IMR-90 (cell line): ENCODE data around the gene EPN1. TPM values are rescaled to one million over a fixed set of nuclear protein-coding genes. Genes with fewer than 3 reads are reported as not detected.

Experiments
- ATAC-seq: fragments of 200-7000 bp; cut with Tn5 transposase; 2 replicates; pipeline ENCODE4 v1.9.1; 2020; ENCODE audit warnings: low read depth, mild to moderate bottlenecking, moderate library complexity
- BruUV-seq: library from RNA; stranded (reverse); fragments of 400-500 nt; replicated peaks from 2 replicates; lab custom pipeline; 2021; lab: Mats Ljungman, UMichigan
- CTCF ChIA-PET: fragments of 300-600 bp; formaldehyde crosslinking; extraction: SDS; loops from one replicate; lab custom pipeline; 2021; ENCODE audit warnings: antibody characterized with exemption; lab: Yijun Ruan, JAX
- POLR2A ChIA-PET: fragments of 300-600 bp; sonication (Branson Sonifier 250); formaldehyde crosslinking; loops from one replicate; lab custom pipeline; 2022; ENCODE audit warnings: antibody characterized with exemption; ENCODE audit not compliant: unreplicated experiment; lab: Charles Lee
- DNase-seq: peaks from one replicate; pipeline ENCODE4 v3.0.0; 2013
- H2AFZ ChIP-seq: replicated peaks from 2 replicates; pipeline ENCODE3; 2013; ENCODE audit warnings: low read length, mild to moderate bottlenecking; ENCODE audit not compliant: poor library complexity
- H2AK5ac ChIP-seq: 2 replicates; pipeline ENCODE4 v1.6.1; 2013; ENCODE audit warnings: low read depth, low read length, inconsistent platforms
- H2AK9ac ChIP-seq: replicated peaks from 2 replicates; pipeline ENCODE3; 2013; ENCODE audit warnings: mild to moderate bottlenecking, low read depth, low read length, moderate library complexity; ENCODE audit not compliant: poor library complexity
- H2BK120ac ChIP-seq: 2 replicates; pipeline ENCODE4 v1.6.1; 2013; ENCODE audit warnings: low read depth, low read length, inconsistent platforms
- H2BK15ac ChIP-seq: 3 replicates; pipeline ENCODE4 v1.6.1; 2013; ENCODE audit warnings: low read depth, low read length, inconsistent platforms
- H2BK20ac ChIP-seq: 2 replicates; pipeline ENCODE4 v1.6.1; 2013; ENCODE audit warnings: low read depth, mild to moderate bottlenecking, inconsistent platforms, low read length, moderate library complexity
- H2BK5ac ChIP-seq: 2 replicates; pipeline ENCODE4 v1.6.1; 2013; ENCODE audit warnings: mild to moderate bottlenecking, low read depth, low read length, inconsistent platforms; ENCODE audit not compliant: poor library complexity, severe bottlenecking
- H3K14ac ChIP-seq: replicated peaks from 2 replicates; pipeline ENCODE4 v1.6.1; 2013; ENCODE audit warnings: low read depth, low read length, inconsistent platforms
- H3K18ac ChIP-seq: 2 replicates; pipeline ENCODE4 v1.6.1; 2013; ENCODE audit warnings: low read depth, low read length, control low read depth
- H3K23ac ChIP-seq: 2 replicates; pipeline ENCODE4 v1.6.1; 2013; ENCODE audit warnings: low read depth, low read length, inconsistent platforms
- H3K27ac ChIP-seq: 2 replicates; pipeline ENCODE4 v1.5.1; 2013; ENCODE audit warnings: mild to moderate bottlenecking, control low read depth, low read length; ENCODE audit not compliant: insufficient read depth
- H3K27me3 ChIP-seq: 2 replicates; pipeline ENCODE4 v1.6.1; 2013; ENCODE audit warnings: low read length; ENCODE audit not compliant: control insufficient read depth, insufficient read depth
- H3K36me3 ChIP-seq: 2 replicates; pipeline ENCODE4 v1.6.1; 2013; ENCODE audit warnings: low read length, mixed read lengths; ENCODE audit not compliant: control insufficient read depth, insufficient read depth
- H3K4ac ChIP-seq: 2 replicates; pipeline ENCODE4 v1.6.1; 2013; ENCODE audit warnings: low read depth, low read length, inconsistent platforms
- H3K4me1 ChIP-seq: 2 replicates; pipeline ENCODE4 v1.6.1; 2013; ENCODE audit warnings: low read length, mixed read lengths; ENCODE audit not compliant: control insufficient read depth, insufficient read depth
- H3K4me2 ChIP-seq: 2 replicates; pipeline ENCODE4 v1.6.1; 2013; ENCODE audit warnings: low read depth, mild to moderate bottlenecking, control low read depth, low read length, moderate library complexity
- H3K4me3 ChIP-seq: 2 replicates; pipeline ENCODE4 v1.5.1; 2013; ENCODE audit warnings: low read depth, mild to moderate bottlenecking, control low read depth, low read length, moderate library complexity; ENCODE audit not compliant: insufficient read depth
- H3K56ac ChIP-seq: 2 replicates; pipeline ENCODE4 v1.6.1; 2013; ENCODE audit warnings: low read length, inconsistent platforms; ENCODE audit not compliant: insufficient read depth; ENCODE audit errors: extremely low read depth
- H3K79me1 ChIP-seq, 2 experiments: 2 replicates each; pipeline ENCODE4 v1.6.1; 2013; ENCODE audit warnings: low read length in 2 of 2, inconsistent platforms in 1 of 2, low read depth in 1 of 2
- H3K9ac ChIP-seq: 2 replicates; pipeline ENCODE4 v1.6.1; 2013; ENCODE audit warnings: low read depth, low read length, control low read depth
- H3K9me1 ChIP-seq: 2 replicates; pipeline ENCODE4 v1.6.1; 2013; ENCODE audit warnings: low read length, inconsistent platforms; ENCODE audit not compliant: insufficient read depth
- H3K9me3 ChIP-seq: 2 replicates; pipeline ENCODE4 v1.6.1; 2013; ENCODE audit warnings: low read length; ENCODE audit not compliant: control insufficient read depth, insufficient read depth
- H4K20me1 ChIP-seq: 2 replicates; pipeline ENCODE4 v1.6.1; 2013; ENCODE audit warnings: low read length, inconsistent platforms; ENCODE audit not compliant: insufficient read depth
- H4K5ac ChIP-seq: 2 replicates; pipeline ENCODE4 v1.6.1; 2013; ENCODE audit warnings: mild to moderate bottlenecking, low read depth, low read length, control low read depth
- H4K8ac ChIP-seq, 2 experiments: 2 replicates each; pipeline ENCODE4 v1.6.1; 2013; ENCODE audit warnings: low read depth in 2 of 2, low read length in 2 of 2, control low read depth in 1 of 2, inconsistent platforms in 1 of 2
- H4K91ac ChIP-seq: 2 replicates; pipeline ENCODE4 v1.6.1; 2013; ENCODE audit warnings: low read depth, low read length, inconsistent platforms; ENCODE audit not compliant: insufficient read depth
- BHLHE40 ChIP-seq: fragments of 150-350 bp; IDR thresholded peaks from 2 replicates; pipeline ENCODE4 v1.6.1; 2016; ENCODE audit warnings: mild to moderate bottlenecking, low read depth, low read length
- CEBPB ChIP-seq: IDR thresholded peaks from 2 replicates; pipeline ENCODE4 v1.6.1; 2012; ENCODE audit warnings: low read depth, low read length, improper control_type of control experiment
- CHD1 ChIP-seq: IDR thresholded peaks from 2 replicates; pipeline ENCODE4 v1.6.1; 2012; ENCODE audit warnings: low read depth, low read length, improper control_type of control experiment
- CTCF ChIP-seq: conservative IDR thresholded peaks from 2 replicates; pipeline ENCODE4 v1.5.1; 2012; ENCODE audit warnings: mild to moderate bottlenecking, low read depth, low read length, improper control_type of control experiment
- FOS ChIP-seq: fragments of 150-350 bp; IDR thresholded peaks from 2 replicates; pipeline ENCODE4 v1.6.1; 2016; ENCODE audit warnings: low read depth, low read length
- MAFK ChIP-seq: IDR thresholded peaks from 2 replicates; pipeline ENCODE4 v1.6.1; 2012; ENCODE audit warnings: low read depth, low read length, improper control_type of control experiment
- MAZ ChIP-seq: IDR thresholded peaks from 2 replicates; pipeline ENCODE4 v1.6.1; 2012; ENCODE audit warnings: low read depth, mild to moderate bottlenecking, low read length, improper control_type of control experiment, moderate library complexity, borderline replicate concordance
- MXI1 ChIP-seq: IDR thresholded peaks from 2 replicates; pipeline ENCODE4 v1.6.1; 2012; ENCODE audit warnings: low read depth, mild to moderate bottlenecking, low read length, moderate library complexity, borderline replicate concordance
- NFE2L2 ChIP-seq: fragments of 150-350 bp; IDR thresholded peaks from 2 replicates; pipeline ENCODE4 v1.6.1; 2016; ENCODE audit warnings: low read depth, mild to moderate bottlenecking, low read length
- POLR2A ChIP-seq: IDR thresholded peaks from 2 replicates; pipeline ENCODE4 v1.6.1; 2012; ENCODE audit warnings: mild to moderate bottlenecking, low read depth, low read length
- RAD21 ChIP-seq: IDR thresholded peaks from 2 replicates; pipeline ENCODE4 v1.6.1; 2012; ENCODE audit warnings: low read length, improper control_type of control experiment
- RCOR1 ChIP-seq: IDR thresholded peaks from 2 replicates; pipeline ENCODE4 v1.6.1; 2012; ENCODE audit warnings: mild to moderate bottlenecking, low read length, improper control_type of control experiment; ENCODE audit not compliant: insufficient replicate concordance
- RFX5 ChIP-seq: IDR thresholded peaks from 2 replicates; pipeline ENCODE4 v1.8.0; 2012; ENCODE audit warnings: low read depth, mild to moderate bottlenecking, low read length, moderate library complexity
- WGBS, 2 experiments: methylation state at CpG; one replicate each; pipeline versions ENCODE4 v1.1.5 to v1.1.7; 2013; ENCODE audit warnings: missing lambda C conversion rate in 2 of 2; ENCODE audit not compliant: insufficient read length in 1 of 2; ENCODE audit errors: extremely low coverage in 2 of 2; 5-methylcytosine and 5-hydroxymethylcytosine counted together
- dilution Hi-C: fragments of 300-500 bp; cut with HindIII; formaldehyde crosslinking; loops from one replicate; pipeline ENCODE4 v1.14.3; 2018; ENCODE audit warnings: low sequenced_read_pairs; ENCODE audit not compliant: unreplicated experiment
- in situ Hi-C: fragments of 300-500 bp; cut with MboI; formaldehyde crosslinking; loops from 3 replicates; pipeline ENCODE4 v1.14.3; 2019; ENCODE audit warnings: low sequenced_read_pairs, inconsistent platforms, mixed read lengths
- intact Hi-C: fragments of 100-400 bp; cut with micrococcal nuclease; formaldehyde crosslinking; loops from 2 replicates; pipeline ENCODE4 v1.10.0; 2022
- polyA plus RNA-seq, 3 experiments: library from polyadenylated mRNA; depleted of rRNA; stranded (reverse); fragments of >200 nt; gene quantifications; 2 replicates each; pipeline ENCODE4 v1.2.3, GENCODE V29; 2012; ENCODE audit warnings: low replicate concordance in 1 of 3
- total RNA-seq: library from RNA; depleted of rRNA; stranded (reverse); fragments of >200 nt; gene quantifications from 2 replicates; pipeline ENCODE4 v1.2.3, GENCODE V29; 2012
- TF ChIP-seq, protein P1 (sequence below): fragments of 150-350 bp; IDR thresholded peaks from 2 replicates; pipeline ENCODE4 v1.6.1; 2017; ENCODE audit warnings: mild to moderate bottlenecking, antibody characterized with exemption, low read length, low read depth

The EPN1 gene
- total and polyA plus RNA-seq, 2 of the 4 experiments (the other 2 are of a cell fraction): 19.0 to 122 TPM

GRCh38 chr19:55648585-55649267 lies 26.3 kb upstream of the EPN1 start:
- Histone ChIP-seq H3K18ac (peak overlapping the region; percentile 55; the same call in 1 of the 2 replicates), H3K9me3 (no peaks in the 10 kb centered on the region), H4K5ac (peak overlapping the region; percentile 88), H3K27me3 (no peaks in the 10 kb centered on the region), H3K4ac (peak overlapping the region; percentile 92), H2BK120ac (no peak overlapping the region), H2AK9ac (peak overlapping the region; percentile 100), H3K27ac (peak overlapping the region; percentile 97), H4K20me1 (no peaks in the 10 kb centered on the region), H3K4me3 (peak overlapping the region; percentile 86), H3K23ac (peak overlapping the region; percentile 94; the same call in 1 of the 2 replicates), H3K79me1 (peaks cover 18 to 45% of the 10 kb centered on the region in 2 experiments), H2AFZ (peak overlapping the region; percentile 95), H3K4me1 (peaks cover 8% of the 10 kb centered on the region), H2BK15ac (0 out of 3 replicates have a peak overlapping the region, but pooled peaks have one; percentile 59), H3K14ac (peak overlapping the region; percentile 94), H3K9me1 (no peaks in the 10 kb centered on the region), H2BK5ac (peak overlapping the region; percentile 94), H3K36me3 (peaks cover 19% of the 10 kb centered on the region), H3K56ac (peak overlapping the region; percentile 60; the same call in 1 of the 2 replicates), H3K4me2 (peak overlapping the region; percentile 99), H2AK5ac (peak overlapping the region; percentile 98), H2BK20ac (no peak overlapping the region; the same call in 1 of the 2 replicates), H3K9ac (peak overlapping the region; percentile 95), H4K91ac (peak overlapping the region; percentile 85), H4K8ac (peak overlapping the region; percentile 92 to 100)
- DNase-seq: no peak
- ATAC-seq: no peak
- no TSS peak for BruUV-seq
- ChIA-PET POLR2A (interaction anchor here (0.6 kb wide), 1 partner anchor 33 kb away, joined by 12 read pairs; no protein-coding TSS in a partner anchor), CTCF (no interaction called here)
- in situ Hi-C loops: loop anchor here (25.0 kb wide), 2 partner anchors 361 to 536 kb away; partner anchors contain the start of genes BRSK1, HSPBP1 and PPP1R12C
- intact Hi-C loops: no loop called here
- 15% methylated on average over 5 of the region's 25 CpGs; no CpG with 5 or more reads in 1 of the 2 experiments for WGBS, 2 experiments
- dilution Hi-C loops: no loop called here
- TF ChIP-seq BHLHE40: no peak
- no peak for TF ChIP-seq CTCF
- TF ChIP-seq, protein P1, sequence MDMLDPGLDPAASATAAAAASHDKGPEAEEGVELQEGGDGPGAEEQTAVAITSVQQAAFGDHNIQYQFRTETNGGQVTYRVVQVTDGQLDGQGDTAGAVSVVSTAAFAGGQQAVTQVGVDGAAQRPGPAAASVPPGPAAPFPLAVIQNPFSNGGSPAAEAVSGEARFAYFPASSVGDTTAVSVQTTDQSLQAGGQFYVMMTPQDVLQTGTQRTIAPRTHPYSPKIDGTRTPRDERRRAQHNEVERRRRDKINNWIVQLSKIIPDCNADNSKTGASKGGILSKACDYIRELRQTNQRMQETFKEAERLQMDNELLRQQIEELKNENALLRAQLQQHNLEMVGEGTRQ: no peak
- TF ChIP-seq MXI1: no peak
- no peak for TF ChIP-seq RAD21
- TF ChIP-seq RCOR1: no peak
- no peak for TF ChIP-seq MAFK
- TF ChIP-seq FOS: no peak
- no peak for TF ChIP-seq CHD1
- no peak for TF ChIP-seq MAZ
- TF ChIP-seq RFX5: no peak
- TF ChIP-seq CEBPB: no peak
- no peak for TF ChIP-seq NFE2L2
- TF ChIP-seq POLR2A: no peak
